Measurements from ENCODE around the gene ZNF319. TPM values are rescaled to one million over a fixed set of nuclear protein-coding genes. Genes with fewer than 3 reads are reported as not detected.

The ZNF319 gene
- polyA plus RNA-seq, 3 donors, result 1.9 to 11.5 (median 4.7) TPM

- intact Hi-C loops (cut with micrococcal nuclease), result no loop called here
- Histone ChIP-seq H3K4me1 (ENCODE audit: control insufficient read depth in 1 of 2, insufficient read depth in 2 of 2, low read length in 2 of 2) (no peaks in the 10 kb centered on the region), H3K9ac (ENCODE audit: insufficient read depth, low read length, poor library complexity, severe bottlenecking) (no peak overlapping the region), H4K20me1 (ENCODE audit: insufficient read depth, low read length) (no peaks in the 10 kb centered on the region), H3K79me2 (ENCODE audit: insufficient read depth, low read length) (no peaks in the 10 kb centered on the region), H3K27me3 (ENCODE audit: control insufficient read depth in 2 of 2, insufficient read depth in 2 of 2, low read length in 2 of 2) (no peaks in the 10 kb centered on the region), H3K27ac (ENCODE audit: low read depth in 1 of 2, low read length in 2 of 2) (no peak overlapping the region), H3K4me2 (replicated peaks; ENCODE audit: extremely low read depth, low read length, poor library complexity, severe bottlenecking) (no peak overlapping the region), H2AFZ (ENCODE audit: insufficient read depth, low read depth, low read length, poor library complexity, severe bottlenecking) (no peak overlapping the region), H3K36me3 (replicated peaks in 1 of 2; ENCODE audit: control insufficient read depth in 1 of 2, insufficient read depth in 2 of 2, low read length in 2 of 2) (no peaks in the 10 kb centered on the region), H3K9me3 (replicated peaks in 1 of 2; ENCODE audit: control insufficient read depth in 1 of 2, insufficient read depth in 1 of 2, low read length in 2 of 2) (no peaks in the 10 kb centered on the region), H3K4me3 (replicated peaks in 1 of 3; ENCODE audit: low read depth in 2 of 3, low read length in 3 of 3) (no peak overlapping the region)
- Mint-ChIP-seq H3K36me3 (no peaks in the 10 kb centered on the region), H3K9me3 (no peaks in the 10 kb centered on the region), H3K27ac (no peak overlapping the region), H3K4me1 (no peaks in the 10 kb centered on the region), H3K27me3 (ENCODE audit: low read depth in 3 of 3) (peaks cover 0 to 2% (median 0%) of the 10 kb centered on the region in 3 donors), H3K4me3 (no peak overlapping the region)
- DNase-seq, result no peak
- TF ChIP-seq CTCF (IDR thresholded peaks at IDR 0.05), result no peak
- WGBS (ENCODE audit: insufficient coverage), result 100% methylated on average over 2 of the region's 7 CpGs
These were observed 43.2 kb upstream of the ZNF319 start for GRCh38 chr16:58043571-58044155.

- H2AFZ ChIP-seq (ENCODE audit: insufficient read depth, low read depth, low read length, poor library complexity, severe bottlenecking), result no peak overlapping the region
- H3K9ac ChIP-seq (ENCODE audit: insufficient read depth, low read length, poor library complexity, severe bottlenecking), result no peak overlapping the region
- TF ChIP-seq CTCF (IDR thresholded peaks at IDR 0.05), result no peak
- Mint-ChIP-seq H3K4me3 (no peak overlapping the region), H3K36me3 (no peaks in the 10 kb centered on the region), H3K9me3 (no peaks in the 10 kb centered on the region), H3K27ac (no peak overlapping the region), H3K27me3 (ENCODE audit: low read depth in 3 of 3) (no peaks in the 10 kb centered on the region), H3K4me1 (no peaks in the 10 kb centered on the region)
- H3K27ac ChIP-seq (ENCODE audit: low read depth in 1 of 2, low read length in 2 of 2), result no peak overlapping the region
- H3K27me3 ChIP-seq (ENCODE audit: control insufficient read depth in 2 of 2, insufficient read depth in 2 of 2, low read length in 2 of 2), result no peaks in the 10 kb centered on the region
- H4K20me1 ChIP-seq (ENCODE audit: insufficient read depth, low read length), result no peaks in the 10 kb centered on the region
- no peak overlapping the region for H3K4me2 ChIP-seq (replicated peaks; ENCODE audit: extremely low read depth, low read length, poor library complexity, severe bottlenecking)
- no peaks in the 10 kb centered on the region for H3K4me1 ChIP-seq (ENCODE audit: control insufficient read depth in 1 of 2, insufficient read depth in 2 of 2, low read length in 2 of 2)
- H3K79me2 ChIP-seq (ENCODE audit: insufficient read depth, low read length), result no peaks in the 10 kb centered on the region
- no peak overlapping the region for H3K4me3 ChIP-seq (replicated peaks in 1 of 3; ENCODE audit: low read depth in 2 of 3, low read length in 3 of 3)
- H3K36me3 ChIP-seq (replicated peaks in 1 of 2; ENCODE audit: control insufficient read depth in 1 of 2, insufficient read depth in 2 of 2, low read length in 2 of 2), result no peaks in the 10 kb centered on the region
- intact Hi-C loops (cut with micrococcal nuclease), result no loop called here
- 96% methylated on average over 9 of the region's 16 CpGs for WGBS (ENCODE audit: insufficient coverage)
- DNase-seq, result no peak
- no peaks in the 10 kb centered on the region for H3K9me3 ChIP-seq (replicated peaks in 1 of 2; ENCODE audit: control insufficient read depth in 1 of 2, insufficient read depth in 1 of 2, low read length in 2 of 2)
These were observed 42.5 kb upstream of the ZNF319 start for GRCh38 chr16:58042886-58043515.

All from CD14-positive monocyte (primary cell).